Peyer's patch (tissue), 4 donors: Measurements from ENCODE around the gene HMX1.

Source experiments
- CTCF ChIP-seq, 6 experiments: fragments of 450-650 bp in 4 of 6; fragments of 200-600 bp in 2 of 6; sonication (generic) in 1 of 6; IDR thresholded peaks; one replicate each; pipeline ENCODE4 v1.5.1; 2017 to 2019; ENCODE audit warnings: antibody characterized with exemption in 6 of 6, mild to moderate bottlenecking in 3 of 6, moderate library complexity in 1 of 6
- POLR2A ChIP-seq, 2 donors: fragments of 450-650 bp; IDR thresholded peaks; one replicate each; pipeline ENCODE4 v1.5.1; 2017; ENCODE audit warnings: antibody characterized with exemption in 2 of 2, mild to moderate bottlenecking in 2 of 2, moderate library complexity in 2 of 2

GRCh38 chr4:8819019-8819418 is 52.6 kb downstream of the HMX1 start:
- TF ChIP-seq POLR2A (IDR thresholded peaks at IDR 0.05) (no peak), CTCF (IDR thresholded peaks at IDR 0.05) (no peak)
